GM12875 (cell line): ENCODE results near the gene SRM.
"Not testable (repeated sequence)": the region's sequence is repeated elsewhere in the genome, so short reads cannot be mapped to it uniquely, and the experiment has no call there.

Experiments used
- H3K4me3 ChIP-seq: one replicate; pipeline ENCODE4 v1.5.1; 2011; ENCODE audit warnings: low read depth, low read length, control low read depth
- CTCF ChIP-seq: IDR thresholded peaks from 2 replicates; pipeline ENCODE4 v1.5.1; 2011; ENCODE audit warnings: low read depth, mild to moderate bottlenecking, control low read depth, inconsistent platforms, low read length, moderate library complexity, borderline replicate concordance; ENCODE audit not compliant: insufficient read depth

The SRM gene

GRCh38 chr1:11051781-11052511 is 7.9 kb downstream of the SRM start:
- H3K4me3 ChIP-seq = no peak overlapping the region
- TF ChIP-seq CTCF = no peak

GRCh38 chr1:11051121-11051520 is 8.7 kb downstream of the SRM start:
- H3K4me3 ChIP-seq = not testable (repeated sequence)

GRCh38 chr1:11046625-11047365 is 13.0 kb downstream of the SRM start, which contains the start of gene MASP2:
Gene MASP2, minus strand, starts transcription at chr1:11047239. Its CDS starts 32 bp downstream, at chr1:11047207.
- no peak for TF ChIP-seq CTCF
- no peak within 1 kb of the TSS for H3K4me3 ChIP-seq

GRCh38 chr1:11046270-11046566 is 13.6 kb downstream of the SRM start:
- no peak for TF ChIP-seq CTCF
- no peak overlapping the region for H3K4me3 ChIP-seq

GRCh38 chr1:11045428-11046269 is 14.2 kb downstream of the SRM start:
- no peak for TF ChIP-seq CTCF
- no peak overlapping the region for H3K4me3 ChIP-seq

- no peak overlapping the region for H3K4me3 ChIP-seq
- no peak for TF ChIP-seq CTCF
These were observed 14.9 kb downstream of the SRM start for GRCh38 chr1:11044849-11045427.
